Vagina (tissue), 2 donors: ENCODE measurements around the gene EFNB2. TPM values are rescaled to one million over a fixed set of nuclear protein-coding genes. Genes with fewer than 3 reads are reported as not detected.

Experiments used
- DNase-seq, 2 donors: peaks; one replicate each; pipeline ENCODE4 v3.0.0-alpha.2; 2017; ENCODE audit errors: extremely low spot score in 2 of 2
- H3K27ac ChIP-seq: fragments of 200-600 bp; sonication (generic); one replicate; pipeline ENCODE4 v1.5.1; 2019
- H3K27me3 ChIP-seq: fragments of 200-600 bp; sonication (generic); one replicate; pipeline ENCODE4 v1.5.1; 2019
- H3K36me3 ChIP-seq, 2 donors: fragments of 200-600 bp; sonication (generic); one replicate each; pipeline ENCODE4 v1.5.1; 2017 to 2019
- H3K4me1 ChIP-seq: fragments of 200-600 bp; sonication (generic); one replicate; pipeline ENCODE4 v1.5.1; 2019
- H3K4me3 ChIP-seq, 2 donors: fragments of 200-600 bp; sonication (generic); 1 replicate in 1 of 2; 2 replicates in 1 of 2; pipeline ENCODE4 v1.5.1; 2016 to 2019
- H3K9me3 ChIP-seq: fragments of 200-600 bp; sonication (generic); one replicate; pipeline ENCODE4 v1.5.1; 2019
- CTCF ChIP-seq, 3 experiments: fragments of 450-650 bp in 2 of 3; fragments of 200-600 bp in 1 of 3; sonication (generic) in 1 of 3; IDR thresholded peaks; one replicate each; pipeline ENCODE4 v1.5.1; 2017 to 2019; ENCODE audit warnings: antibody characterized with exemption in 3 of 3, mild to moderate bottlenecking in 2 of 3, moderate library complexity in 2 of 3
- POLR2A ChIP-seq, 2 donors: fragments of 450-650 bp; IDR thresholded peaks; one replicate each; pipeline ENCODE4 v1.6.1; 2017; ENCODE audit warnings: antibody characterized with exemption in 2 of 2, mild to moderate bottlenecking in 2 of 2, moderate library complexity in 2 of 2
- POLR2AphosphoS5 ChIP-seq, 2 donors: sonication (generic); formaldehyde crosslinking; IDR thresholded peaks; one replicate each; pipeline ENCODE4 v1.9.0; 2017; ENCODE audit warnings: antibody characterized with exemption in 2 of 2, mild to moderate bottlenecking in 2 of 2, low read depth in 1 of 2; ENCODE audit not compliant: insufficient read depth in 1 of 2
- intact Hi-C: fragments of 100-400 bp; cut with DNase I; formaldehyde crosslinking; loops from one replicate; pipeline ENCODE4 v1.15.1; 2023
- total RNA-seq: library from RNA; depleted of rRNA; stranded (reverse); fragments of >200 nt; gene quantifications from one replicate; pipeline ENCODE4 v1.2.3, GENCODE V29; 2016

Gene EFNB2
- total RNA-seq, 1 donor from 2014 or later, result 17.9 TPM

- Histone ChIP-seq H3K27me3 (no peaks in the 10 kb centered on the region), H3K27ac (no peak overlapping the region), H3K4me3 (peak overlapping the region in 1 of 2 donors; percentile 3), H3K9me3 (no peaks in the 10 kb centered on the region), H3K4me1 (peaks cover 61% of the 10 kb centered on the region), H3K36me3 (no peaks in the 10 kb centered on the region)
- intact Hi-C loops, result loop anchor here (10.0 kb wide), 1 partner anchor 385 kb away; no protein-coding TSS in a partner anchor
- DNase-seq, result no peak
- no peak for TF ChIP-seq CTCF (IDR thresholded peaks at IDR 0.05)
- no peak for TF ChIP-seq POLR2AphosphoS5 (IDR thresholded peaks at IDR 0.05; ENCODE audit: insufficient read depth in 1 of 2, low read depth in 1 of 2)
- no peak for TF ChIP-seq POLR2A (IDR thresholded peaks at IDR 0.05)
These were observed 5.9 kb downstream of the EFNB2 start for GRCh38 chr13:106529415-106530170.

GRCh38 chr13:106528718-106529414, 6.6 kb downstream of the EFNB2 start:
- TF ChIP-seq POLR2A (IDR thresholded peaks at IDR 0.05), result no peak
- TF ChIP-seq POLR2AphosphoS5 (IDR thresholded peaks at IDR 0.05; ENCODE audit: insufficient read depth in 1 of 2, low read depth in 1 of 2), result no peak
- TF ChIP-seq CTCF (IDR thresholded peaks at IDR 0.05), result no peak
- intact Hi-C loops, result no loop called here

DNA sequence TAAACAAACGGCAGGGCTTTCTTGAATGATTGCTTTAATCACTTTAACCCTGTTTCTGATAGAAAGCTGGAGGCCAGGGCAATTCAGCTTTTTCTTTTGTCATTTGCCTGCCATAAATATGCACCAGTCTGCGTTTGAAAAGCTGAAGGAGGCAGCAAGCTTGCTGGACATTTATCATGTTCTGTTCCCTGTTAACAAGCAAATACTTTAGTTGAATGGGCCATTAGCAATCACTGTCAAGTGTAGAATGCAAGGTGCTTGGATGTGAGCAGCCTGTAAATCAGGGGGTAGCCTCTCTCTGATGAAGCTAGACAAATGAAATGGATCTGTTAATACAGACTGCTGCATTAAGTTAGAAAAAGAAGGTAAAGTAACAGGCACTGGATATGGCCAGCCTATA, 7.6 kb downstream of the EFNB2 start:
- H3K4me1 ChIP-seq, result peaks cover 68% of the 10 kb centered on the region

More at GRCh38 chr13:106528718-106529414, 6.6 kb downstream of the EFNB2 start:
- no peak overlapping the region for H3K4me3 ChIP-seq
- no peak for DNase-seq
- peaks cover 62% of the 10 kb centered on the region for H3K4me1 ChIP-seq
- H3K9me3 ChIP-seq, result no peaks in the 10 kb centered on the region
- no peaks in the 10 kb centered on the region for H3K27me3 ChIP-seq
- H3K36me3 ChIP-seq, result no peaks in the 10 kb centered on the region
- H3K27ac ChIP-seq, result no peak overlapping the region

GRCh38 chr13:106527445-106527801, 8.0 kb downstream of the EFNB2 start:
- H3K27me3 ChIP-seq, result no peaks in the 10 kb centered on the region
- no peak overlapping the region for H3K27ac ChIP-seq
- no peaks in the 10 kb centered on the region for H3K9me3 ChIP-seq
- no peak for TF ChIP-seq POLR2A (IDR thresholded peaks at IDR 0.05)
- H3K4me3 ChIP-seq, result no peak overlapping the region
- H3K36me3 ChIP-seq, result no peaks in the 10 kb centered on the region
- intact Hi-C loops, result no loop called here
- no peak for DNase-seq
- peaks cover 68% of the 10 kb centered on the region for H3K4me1 ChIP-seq

More for the DNA sequence above, 7.6 kb downstream of the EFNB2 start:
- H3K36me3 ChIP-seq, result no peaks in the 10 kb centered on the region
- TF ChIP-seq POLR2A (IDR thresholded peaks at IDR 0.05), result no peak
- TF ChIP-seq POLR2AphosphoS5 (IDR thresholded peaks at IDR 0.05; ENCODE audit: insufficient read depth in 1 of 2, low read depth in 1 of 2), result no peak
- no peak for TF ChIP-seq CTCF (IDR thresholded peaks at IDR 0.05)
- no peak for DNase-seq
- no peaks in the 10 kb centered on the region for H3K27me3 ChIP-seq
- H3K9me3 ChIP-seq, result no peaks in the 10 kb centered on the region
- H3K27ac ChIP-seq, result no peak overlapping the region
- H3K4me3 ChIP-seq, result no peak overlapping the region
- intact Hi-C loops, result no loop called here

- H3K4me3 ChIP-seq, result no peak overlapping the region
- TF ChIP-seq CTCF (IDR thresholded peaks at IDR 0.05) (no peak), POLR2AphosphoS5 (IDR thresholded peaks at IDR 0.05; ENCODE audit: insufficient read depth in 1 of 2, low read depth in 1 of 2) (no peak), POLR2A (IDR thresholded peaks at IDR 0.05) (no peak)
- peaks cover 68% of the 10 kb centered on the region for H3K4me1 ChIP-seq
- H3K27ac ChIP-seq, result no peak overlapping the region
- intact Hi-C loops, result no loop called here
- no peaks in the 10 kb centered on the region for H3K36me3 ChIP-seq
- DNase-seq, result no peak
- H3K9me3 ChIP-seq, result no peaks in the 10 kb centered on the region
- H3K27me3 ChIP-seq, result no peaks in the 10 kb centered on the region
These were observed 8.6 kb downstream of the EFNB2 start for GRCh38 chr13:106526738-106527444.
